Central memory CD4-positive, alpha-beta T cell (primary cell): ENCODE measurements around the gene MYO9A.

Experiments
- DNase-seq: peaks from one replicate; pipeline ENCODE4 v3.0.0; 2022

MYO9A gene

DNA sequence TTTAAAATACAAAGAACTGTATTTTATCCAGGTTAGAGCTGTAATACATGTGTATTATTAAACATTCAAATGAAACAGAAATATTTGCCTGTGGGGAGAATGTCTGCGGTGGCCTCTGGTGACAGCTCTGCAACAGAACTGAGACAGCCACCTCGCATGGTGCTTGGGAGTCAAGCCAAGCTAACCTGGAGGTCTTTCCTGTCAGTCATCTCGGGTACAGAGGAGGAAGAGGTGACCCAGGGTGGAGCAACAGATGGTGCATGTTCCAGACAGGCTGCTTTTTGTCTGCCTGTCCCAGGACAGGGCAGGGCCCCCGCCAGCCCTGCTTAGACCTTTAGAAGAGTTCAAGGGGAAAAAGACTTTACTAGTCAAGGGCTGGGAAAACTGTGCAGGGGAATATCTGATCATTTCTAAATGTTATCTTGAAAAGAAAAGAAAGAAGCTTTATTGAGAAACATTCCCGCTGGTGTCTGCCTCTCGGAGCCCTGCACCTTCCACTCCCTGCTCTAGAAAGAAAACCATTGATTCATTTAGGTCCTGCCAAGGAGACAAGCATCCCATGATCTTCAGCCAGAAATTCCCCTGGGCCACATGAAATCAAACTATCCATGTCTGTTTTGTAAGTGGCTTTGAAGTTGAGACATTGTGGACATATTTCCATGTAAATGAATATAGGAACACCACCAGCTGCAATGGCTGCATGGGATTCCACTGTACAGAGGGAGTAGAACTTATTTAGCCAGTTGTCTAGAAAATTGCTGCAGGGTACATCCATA, 313.1 kb downstream of the MYO9A start:
- no peak for DNase-seq

DNA sequence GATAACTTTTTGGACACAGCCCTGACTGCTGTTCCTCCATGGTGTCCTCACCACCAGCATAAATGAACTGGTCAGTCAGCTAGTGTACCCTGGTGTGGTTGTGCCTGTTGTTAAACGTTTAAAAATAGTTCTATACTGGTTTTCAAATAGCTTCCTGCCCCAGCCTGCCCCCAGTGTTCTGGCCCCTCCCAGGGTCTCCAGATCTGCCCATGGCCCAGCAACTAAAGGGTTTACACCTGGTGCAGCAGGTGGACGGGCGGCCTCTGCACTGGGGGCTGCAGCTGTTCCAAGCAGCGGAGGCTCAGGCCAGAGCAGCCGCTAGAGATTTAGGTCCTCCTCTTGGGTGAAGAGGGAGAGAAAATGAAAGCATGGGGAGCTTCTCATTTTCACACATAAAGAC, 313.7 kb downstream of the MYO9A start:
- no peak for DNase-seq

DNA sequence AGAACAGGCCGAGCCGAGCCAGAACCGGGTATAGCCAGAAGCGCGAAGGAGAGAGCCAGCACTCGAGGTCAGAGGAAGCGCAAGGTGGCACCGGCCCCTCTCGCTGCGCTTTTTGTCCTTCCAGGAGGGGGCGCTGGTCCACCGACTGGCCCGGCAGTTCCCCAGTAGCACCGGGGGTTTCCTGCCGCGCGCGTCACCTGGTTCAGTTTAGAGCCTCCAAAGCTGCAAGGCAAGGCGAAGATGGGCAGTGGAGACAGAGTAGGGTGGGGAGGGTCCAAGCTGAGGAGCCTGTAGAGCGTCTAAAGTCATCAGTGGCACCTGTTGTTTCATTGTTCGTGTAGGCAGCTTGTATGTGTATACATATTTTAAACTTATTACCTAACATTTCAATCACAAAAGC, 315.2 kb downstream of the MYO9A start:
- DNase-seq: no peak

DNA sequence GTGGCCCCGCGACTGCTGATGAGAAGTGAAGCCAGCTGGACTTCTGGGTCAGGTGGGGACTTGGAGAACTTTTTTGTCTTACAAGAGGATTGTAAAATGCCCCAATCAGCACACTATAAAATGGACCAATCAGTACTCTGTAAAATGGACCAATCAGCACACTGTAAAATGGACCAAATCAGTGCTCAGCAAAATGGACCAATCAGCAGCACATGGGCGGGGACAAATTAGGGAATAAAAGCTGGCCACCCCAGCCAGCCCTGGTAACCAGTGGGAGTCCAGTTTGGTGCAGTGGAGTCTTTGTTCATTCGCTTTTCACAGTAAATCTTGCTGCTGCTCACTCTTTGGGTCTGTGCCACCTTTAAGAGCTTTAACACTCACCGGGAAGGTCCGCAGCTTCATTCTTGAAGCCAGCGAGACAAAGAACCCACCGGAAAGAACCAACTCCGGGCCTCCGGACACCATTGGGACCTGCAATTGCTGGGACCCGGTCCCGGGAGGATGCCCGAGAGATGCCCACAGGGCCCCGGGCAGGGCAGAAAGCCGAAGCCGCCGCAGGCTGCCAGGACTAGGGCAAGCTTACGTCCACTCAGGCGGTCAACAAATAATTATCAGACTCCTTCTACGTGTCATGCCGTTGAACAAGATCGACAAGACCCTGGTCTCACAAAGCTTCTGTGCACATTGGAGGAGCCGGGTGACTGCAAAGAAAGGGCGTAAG, 315.9 kb downstream of the MYO9A start:
- no peak for DNase-seq

DNA sequence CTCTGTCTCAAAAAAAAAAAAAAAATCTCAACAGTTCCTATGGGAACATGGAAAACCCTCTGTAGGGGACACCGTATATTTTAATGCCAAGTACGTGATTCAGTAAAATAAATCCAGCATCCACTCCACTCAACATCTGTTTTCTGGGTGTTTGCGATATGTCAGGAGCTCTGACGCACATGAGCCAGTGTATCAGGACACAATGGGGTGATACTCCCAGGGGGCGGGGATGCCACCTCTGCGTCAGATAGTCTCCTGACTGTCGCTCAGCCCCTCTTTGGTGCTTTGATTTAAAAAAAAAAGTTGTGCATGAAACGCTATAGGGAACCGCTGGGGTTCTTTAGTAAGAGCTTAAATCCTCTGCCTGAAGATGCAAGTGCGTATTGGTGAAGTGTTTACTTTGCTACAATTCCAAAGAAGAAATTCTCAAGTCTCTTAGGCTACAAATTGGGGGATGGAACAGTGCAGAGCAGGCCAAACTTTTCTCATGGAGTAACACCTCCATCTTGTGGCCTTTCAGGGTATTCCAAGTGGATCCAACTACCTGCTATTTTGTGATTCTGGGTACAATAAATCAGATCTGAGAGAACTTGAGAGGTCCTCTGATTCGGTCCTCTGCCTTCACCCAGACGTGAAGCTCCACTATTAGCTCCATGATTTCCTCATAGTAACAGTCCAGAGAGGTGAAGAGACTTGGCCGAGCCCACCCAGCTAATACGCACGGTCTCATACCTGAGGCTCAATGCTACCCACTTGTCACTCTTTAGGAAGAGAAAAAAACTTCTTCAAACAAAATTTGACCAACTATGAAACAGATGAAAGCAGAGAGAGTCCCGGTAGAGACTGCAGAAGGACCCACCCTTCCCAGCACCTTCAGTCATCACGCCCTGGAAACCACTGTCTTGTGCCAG, 316.9 kb downstream of the MYO9A start:
- no peak for DNase-seq

DNA sequence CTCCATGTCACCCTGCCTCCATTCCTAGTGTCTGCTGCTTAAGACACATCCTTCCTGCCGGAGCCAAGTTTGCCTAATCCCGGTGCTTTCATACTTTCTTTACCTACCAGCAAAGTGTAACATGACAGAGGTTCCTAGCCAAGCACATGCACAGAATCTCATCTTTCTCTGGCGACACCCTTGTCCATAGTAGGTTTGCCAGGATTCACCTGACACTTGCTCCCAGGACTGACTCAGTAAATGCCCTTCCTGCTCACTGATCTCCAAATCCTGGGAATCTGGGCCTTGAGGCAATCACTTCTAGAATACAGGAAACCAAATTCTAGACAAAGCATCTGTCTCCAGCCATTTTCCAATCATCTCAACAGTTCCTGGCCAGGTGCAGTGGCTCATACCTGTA, 317.8 kb downstream of the MYO9A start:
- no peak for DNase-seq

DNA sequence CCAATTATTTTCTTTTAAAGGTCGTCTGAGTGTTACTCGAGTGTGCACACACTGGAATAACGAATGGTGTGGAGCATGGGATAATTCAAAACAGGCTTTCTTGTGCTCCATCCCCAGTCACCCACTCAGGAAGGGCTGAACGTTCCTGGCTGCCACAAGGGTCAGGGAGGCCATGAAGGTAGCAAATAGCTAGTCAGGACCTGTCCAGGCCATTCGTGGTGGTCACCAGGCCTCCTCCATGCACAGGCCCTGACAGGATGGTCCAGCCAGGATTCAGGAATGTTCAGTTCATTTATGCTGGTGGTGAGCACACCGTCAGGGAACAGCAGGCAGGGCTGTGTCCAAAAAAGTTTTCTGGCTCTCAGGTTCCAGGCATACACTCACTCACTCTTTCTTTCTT, 319.3 kb downstream of the MYO9A start:
- DNase-seq: no peak

DNA sequence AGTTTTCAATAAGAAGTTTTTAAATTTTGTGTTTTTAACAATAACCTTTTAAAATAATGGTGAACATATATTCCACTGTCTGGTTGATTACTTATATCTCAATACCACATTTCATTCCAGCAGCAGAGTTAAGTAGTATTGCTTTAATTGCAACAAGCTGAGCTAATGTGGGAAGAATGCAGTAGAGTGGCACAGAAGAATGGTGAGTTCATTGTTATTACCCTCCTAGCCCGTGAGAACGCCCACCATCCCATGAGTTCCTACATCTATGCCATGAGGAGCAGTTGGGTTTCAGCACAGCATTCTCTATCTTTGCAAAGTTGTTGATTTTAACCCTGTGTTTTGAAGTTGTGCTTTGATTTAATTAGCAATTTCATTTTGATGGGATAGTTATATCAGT, 325.4 kb downstream of the MYO9A start:
- no peak for DNase-seq

DNA sequence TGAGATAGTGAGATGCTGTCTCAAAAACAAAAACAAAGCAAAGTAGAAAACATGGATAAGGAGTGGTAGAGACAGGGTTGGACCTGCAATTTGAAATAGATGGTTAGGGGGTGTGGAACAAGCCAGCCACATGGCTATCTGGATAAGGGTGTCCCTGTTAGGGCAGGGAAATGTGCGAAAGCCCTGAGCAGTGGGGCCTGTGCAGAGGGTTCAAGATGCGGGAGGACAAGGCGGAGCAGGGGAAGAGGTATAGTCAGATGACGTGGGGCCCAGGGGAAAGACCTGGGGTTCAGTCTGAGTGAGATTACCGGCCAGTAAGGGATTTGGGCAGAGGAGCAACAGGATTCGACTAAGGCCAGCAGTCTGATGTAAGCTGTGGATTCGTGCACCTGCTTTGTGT, 326.0 kb downstream of the MYO9A start:
- no peak for DNase-seq

DNA sequence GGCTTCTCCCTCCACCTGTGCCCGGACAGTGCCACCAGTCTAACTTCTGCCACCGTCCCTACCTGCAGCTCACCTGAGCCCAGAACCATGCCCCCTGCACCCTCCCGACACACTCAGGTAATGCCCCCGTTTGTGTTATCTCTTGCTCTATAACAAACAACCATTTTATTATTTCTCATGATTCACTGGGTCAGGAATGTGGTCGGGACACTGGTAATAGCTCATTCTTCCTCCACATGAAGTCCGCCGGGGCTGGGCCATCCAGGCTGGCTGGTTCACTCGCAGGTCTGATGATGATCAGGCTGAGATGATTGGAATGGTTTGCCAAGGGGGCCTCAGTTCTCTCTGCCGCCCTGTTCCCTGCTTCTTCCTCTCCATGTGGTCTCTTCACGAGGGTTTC, 327.9 kb downstream of the MYO9A start:
- DNase-seq: no peak

DNA sequence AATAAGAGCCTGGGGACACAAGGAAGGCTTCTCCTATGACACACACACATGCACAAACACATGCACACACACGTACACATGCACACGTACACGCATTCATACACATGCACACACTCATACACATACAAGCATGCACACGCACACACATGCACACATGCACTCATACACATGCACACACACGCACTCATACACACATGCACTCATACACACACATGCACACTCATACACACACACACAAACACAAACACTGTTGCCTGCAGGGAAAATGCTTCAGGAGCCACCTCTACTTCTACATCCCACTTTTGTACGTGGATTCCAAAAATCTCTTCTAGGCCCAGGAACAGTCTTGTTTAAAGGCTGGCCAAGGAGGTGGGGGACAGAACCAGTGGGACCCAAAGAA, 328.3 kb downstream of the MYO9A start:
- no peak for DNase-seq

DNA sequence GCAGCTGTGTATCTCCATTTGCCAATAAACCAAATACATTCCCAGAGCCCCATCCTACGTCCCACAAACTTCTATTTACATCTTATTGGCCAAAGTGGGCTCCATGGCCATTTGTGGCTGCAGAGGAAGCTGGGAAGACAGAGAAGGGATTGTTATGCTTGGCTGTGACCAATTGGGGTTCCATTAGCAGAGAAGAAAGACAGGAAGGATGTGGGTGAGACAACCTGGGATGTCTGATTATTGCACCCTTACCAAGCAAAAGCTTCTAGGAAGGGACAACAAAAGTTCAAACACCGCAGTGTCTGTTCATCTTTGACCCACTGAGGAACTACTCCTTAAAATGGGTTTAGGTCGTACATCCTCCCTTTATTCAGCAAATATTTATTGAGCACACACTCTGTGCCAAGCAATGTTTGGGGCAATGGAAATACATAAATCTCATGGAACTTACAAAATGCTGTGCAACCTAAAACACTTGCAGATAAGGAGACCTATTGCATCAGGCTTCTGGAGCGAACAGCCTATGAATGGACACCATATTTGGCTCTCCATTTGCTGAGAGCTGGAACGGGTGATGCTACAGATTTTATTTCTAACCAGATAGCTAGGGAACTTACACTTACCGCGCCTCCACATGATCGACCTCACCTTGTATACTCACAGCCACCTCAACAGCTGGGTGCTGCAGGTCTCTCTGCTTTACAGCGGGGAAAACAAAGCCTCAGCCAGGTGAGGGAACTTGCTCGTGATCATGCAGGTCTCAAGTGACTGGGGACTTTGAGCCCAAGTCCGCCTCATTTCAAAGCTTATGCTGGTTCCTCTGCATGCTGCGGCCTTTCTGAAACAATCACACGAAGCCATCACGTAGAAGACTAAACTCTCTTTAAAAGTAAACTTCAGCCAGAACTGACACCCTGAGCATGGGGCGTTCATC, 329.0 kb downstream of the MYO9A start:
- no peak for DNase-seq

DNA sequence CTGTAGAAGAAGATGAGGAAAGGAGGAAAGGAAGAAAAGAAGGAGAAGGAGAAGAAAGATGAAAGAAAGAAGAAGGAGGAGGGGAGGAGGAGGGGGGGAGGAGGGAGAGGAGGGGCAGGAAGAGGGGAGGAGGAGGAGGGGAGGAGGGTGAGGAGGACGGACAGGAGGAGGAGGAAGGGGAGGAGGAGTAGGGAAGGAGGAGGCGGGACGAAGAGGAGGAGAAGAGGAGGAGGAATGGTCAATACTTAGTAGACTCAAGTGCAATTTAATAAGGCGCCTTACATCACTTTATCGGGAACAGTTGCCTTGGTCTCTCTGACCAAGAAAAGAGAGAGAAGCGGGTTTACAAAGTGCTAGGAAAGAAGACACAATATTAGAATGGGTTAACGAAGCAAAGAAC, 331.3 kb downstream of the MYO9A start:
- no peak for DNase-seq

DNA sequence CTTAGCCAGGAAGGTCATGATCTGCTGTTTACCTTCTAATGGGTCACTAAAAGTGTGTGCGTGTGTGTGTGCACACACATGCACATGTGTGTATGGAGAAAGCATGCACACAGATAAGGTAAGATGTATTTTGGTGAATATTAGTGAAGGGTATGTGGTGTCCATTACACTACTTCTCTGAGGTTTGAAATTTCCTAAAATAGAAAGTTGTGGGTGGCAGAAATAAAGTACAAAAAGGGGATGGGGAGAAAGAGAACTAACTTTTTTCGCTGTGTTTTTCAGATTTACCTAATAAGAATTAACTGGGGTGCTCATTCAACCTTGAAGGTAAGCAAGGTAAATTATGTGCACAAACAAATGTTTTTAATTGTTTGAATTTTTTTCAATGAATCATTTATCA, 332.0 kb downstream of the MYO9A start:
- DNase-seq: no peak

DNA sequence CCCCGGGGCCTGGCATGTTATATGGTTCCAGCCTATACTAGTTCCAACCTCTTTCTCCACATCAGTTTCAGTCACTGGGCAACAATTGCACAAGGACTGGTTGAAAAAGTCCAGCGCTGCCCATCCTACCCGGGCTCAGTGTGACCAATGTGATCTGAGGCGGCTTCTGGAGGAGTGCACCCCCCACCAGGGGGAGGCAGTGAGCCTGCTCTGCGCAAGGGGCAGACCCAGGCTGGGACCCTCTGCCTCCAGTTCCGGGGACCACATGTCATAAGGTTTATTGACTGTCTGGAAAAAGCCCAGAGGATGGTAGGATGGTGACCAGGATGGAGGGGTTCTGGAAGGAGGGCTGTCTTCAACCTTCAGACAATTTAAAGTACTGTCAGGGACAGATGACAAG, 333.2 kb downstream of the MYO9A start:
- DNase-seq: no peak

DNA sequence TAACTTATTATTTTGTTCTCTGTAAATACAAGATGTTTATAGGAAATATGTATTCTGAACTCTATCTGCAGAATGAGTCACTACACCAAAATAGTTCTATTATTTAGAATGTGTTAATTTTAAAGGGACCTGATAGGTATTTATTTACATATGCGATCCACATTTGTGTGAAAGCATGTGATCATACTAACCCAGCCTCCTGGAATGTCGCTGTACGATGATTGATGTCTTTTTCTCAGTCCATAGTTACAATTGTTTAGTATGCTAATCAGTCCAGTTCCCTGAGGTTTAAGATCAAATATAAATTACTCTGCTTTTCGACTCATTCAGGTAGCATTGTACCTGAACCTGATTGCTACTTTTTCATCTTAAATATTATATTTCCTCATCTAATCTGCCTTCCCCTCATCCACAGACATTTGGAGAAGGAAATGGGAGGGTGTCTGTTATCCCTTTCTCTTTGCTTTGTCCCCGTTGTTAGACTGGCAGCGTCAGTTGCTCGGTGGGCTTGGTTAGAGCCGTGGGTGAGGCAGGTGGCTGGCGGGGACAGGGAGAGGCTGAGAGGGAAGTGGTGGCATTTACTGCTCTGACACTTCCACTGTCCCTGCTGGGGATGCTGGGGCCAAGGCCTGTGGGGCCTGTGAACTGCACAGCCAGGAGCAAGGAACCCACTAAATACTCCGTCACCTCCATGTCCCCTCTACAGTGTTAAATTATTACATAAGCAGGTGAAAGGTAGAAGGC, 335.4 kb downstream of the MYO9A start:
- DNase-seq: no peak

DNA sequence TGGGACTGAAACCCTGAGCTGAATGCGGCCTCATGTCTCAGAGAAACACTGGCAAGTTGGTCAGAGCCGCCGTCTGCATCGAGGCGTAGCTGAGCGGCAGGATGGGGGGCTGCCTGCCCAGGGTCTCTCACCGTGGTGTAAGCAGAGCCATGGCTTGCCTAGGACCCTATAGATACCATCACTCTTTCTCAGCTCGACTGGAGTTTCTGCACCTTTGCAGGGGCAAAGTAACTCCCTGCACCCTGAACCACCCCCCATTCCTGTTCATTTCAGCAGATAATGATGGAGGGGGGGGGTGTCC, 336.0 kb downstream of the MYO9A start:
- no peak for DNase-seq

DNA sequence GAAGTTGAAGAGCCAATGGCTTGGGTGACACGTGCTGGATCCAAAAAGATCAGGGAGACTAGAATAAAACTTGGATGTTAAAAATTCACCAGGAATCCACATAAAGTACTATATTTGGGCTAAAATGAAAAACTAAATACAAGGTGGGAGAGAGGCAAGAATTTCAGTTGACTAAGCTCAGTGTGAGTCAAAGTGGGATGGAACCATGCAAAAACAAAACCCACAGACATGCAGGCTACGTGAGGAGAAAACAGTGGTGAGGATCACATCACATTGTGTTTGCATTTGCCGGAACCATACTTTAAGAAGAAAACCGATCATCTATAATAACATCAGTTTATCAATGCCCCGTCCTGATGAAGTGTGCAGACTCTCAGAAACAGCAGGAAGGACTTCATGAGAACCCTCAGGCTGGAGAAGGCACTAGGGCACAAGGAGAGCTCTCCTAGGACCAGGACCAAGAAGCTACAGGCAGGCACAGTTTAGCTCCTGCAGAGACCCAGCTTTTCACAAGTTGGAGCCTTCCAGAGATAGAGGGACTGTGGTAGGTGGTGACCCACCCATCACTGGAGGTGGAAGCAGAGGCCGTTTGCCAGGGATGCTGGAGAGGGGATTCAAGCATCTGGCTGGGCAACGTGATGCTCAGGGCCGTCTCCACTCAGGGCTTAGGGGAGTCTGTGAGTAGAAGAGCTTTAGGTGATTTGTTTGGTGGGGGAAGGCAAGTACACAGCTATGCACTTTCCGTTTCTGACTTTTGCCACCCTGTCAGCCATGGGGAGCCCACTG, 336.6 kb downstream of the MYO9A start:
- DNase-seq: no peak

DNA sequence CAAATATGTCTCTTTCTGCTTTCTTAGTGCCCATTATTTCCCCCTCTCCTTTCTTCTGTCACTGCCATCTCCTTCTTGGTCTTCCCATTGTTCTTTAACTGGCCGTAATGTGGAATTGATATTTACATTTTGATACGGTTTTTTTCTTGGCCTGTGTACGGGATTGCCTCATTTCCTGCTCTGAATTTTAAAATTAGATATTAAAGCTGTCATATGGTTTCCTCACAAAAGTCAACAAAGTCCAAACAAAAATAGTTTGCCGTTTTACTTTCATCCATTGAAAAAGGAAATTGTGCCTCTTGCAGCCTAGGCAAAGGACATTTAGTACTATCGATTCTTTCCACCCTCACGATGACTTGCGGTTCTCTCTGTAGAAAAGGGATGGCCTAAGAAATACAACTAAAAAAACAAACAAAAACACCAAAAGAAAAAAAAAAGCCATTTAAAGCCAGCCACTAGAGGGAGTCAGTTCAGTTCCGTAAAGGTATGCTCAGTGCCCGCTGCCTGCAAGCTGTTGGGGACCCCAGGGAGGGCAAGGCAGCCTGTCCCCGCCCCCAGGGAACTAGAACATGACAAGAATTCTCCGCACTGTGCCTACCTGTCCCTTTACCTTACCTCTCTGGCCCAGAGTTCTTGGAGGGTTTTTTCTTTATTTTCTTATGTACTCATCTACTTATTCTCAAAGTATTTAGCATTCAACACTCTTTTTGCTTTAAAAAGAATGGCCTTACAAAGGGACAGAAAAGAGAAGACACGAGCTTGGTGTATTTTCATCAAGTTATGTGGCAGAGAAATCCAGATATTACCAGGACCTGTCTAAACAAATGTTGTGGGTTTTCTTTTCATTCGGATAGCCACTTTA, 337.6 kb downstream of the MYO9A start:
- peak; percentile 28 for DNase-seq
